ENCODE data around the gene CNOT8.
A peak's percentile ranks its signal among the peaks of the same experiment; 100 is the strongest.
"Not testable (repeated sequence)": the region's sequence is repeated elsewhere in the genome, so short reads cannot be mapped to it uniquely, and the experiment has no call there.

CNOT8 gene

GRCh38 chr5:154819546-154819945, 38.9 kb upstream of the CNOT8 start:
- Histone ChIP-seq H3K4me2 (ENCODE audit: low read length) (no peak overlapping the region), H2AK5ac (ENCODE audit: low read length) (no peak overlapping the region), H4K5ac (ENCODE audit: low read length) (no peak overlapping the region), H3K79me1 (ENCODE audit: low read length) (peaks cover 11% of the 10 kb centered on the region), H3K4me1 (ENCODE audit: control insufficient read depth, low read depth, low read length) (no peaks in the 10 kb centered on the region), H3K4ac (ENCODE audit: low read depth, low read length) (no peak overlapping the region), H3K36me3 (ENCODE audit: control insufficient read depth, insufficient read depth, low read length) (peaks cover 19% of the 10 kb centered on the region), H3K27me3 (ENCODE audit: insufficient read depth, low read length, poor library complexity) (no peaks in the 10 kb centered on the region), H2BK120ac (ENCODE audit: low read depth, low read length) (no peak overlapping the region), H3K23ac (ENCODE audit: low read length) (no peak overlapping the region), H4K8ac (ENCODE audit: low read depth, low read length) (no peak overlapping the region), H3K56ac (ENCODE audit: low read length) (no peak overlapping the region), H3K18ac (ENCODE audit: low read length) (no peak overlapping the region), H3K4me3 (ENCODE audit: low read length) (no peak overlapping the region), H3K9ac (ENCODE audit: low read length) (no peak overlapping the region), H3K79me2 (ENCODE audit: control insufficient read depth, insufficient read depth, low read length) (no peaks in the 10 kb centered on the region), H2BK15ac (replicated peaks; ENCODE audit: low read depth) (no peak overlapping the region), H2BK5ac (ENCODE audit: low read length) (no peak overlapping the region), H3K27ac (ENCODE audit: low read depth, low read length) (no peak overlapping the region)
- no peak for DNase-seq
- WGBS (ENCODE audit: extremely low coverage, insufficient coverage, low lambda C conversion rate) = no CpG with 5 or more reads among the region's 7 CpGs

GRCh38 chr5:154820383-154820782, 38.0 kb upstream of the CNOT8 start:
- Histone ChIP-seq H3K27ac (ENCODE audit: low read depth, low read length) (no peak overlapping the region), H3K4ac (ENCODE audit: low read depth, low read length) (no peak overlapping the region), H3K4me3 (ENCODE audit: low read length) (no peak overlapping the region), H2AK5ac (ENCODE audit: low read length) (no peak overlapping the region), H4K8ac (ENCODE audit: low read depth, low read length) (no peak overlapping the region), H4K5ac (ENCODE audit: low read length) (no peak overlapping the region), H3K79me2 (ENCODE audit: control insufficient read depth, insufficient read depth, low read length) (no peaks in the 10 kb centered on the region), H3K4me2 (ENCODE audit: low read length) (no peak overlapping the region), H3K79me1 (ENCODE audit: low read length) (peaks cover 8% of the 10 kb centered on the region), H3K4me1 (ENCODE audit: control insufficient read depth, low read depth, low read length) (no peaks in the 10 kb centered on the region), H3K9ac (ENCODE audit: low read length) (no peak overlapping the region), H3K27me3 (ENCODE audit: insufficient read depth, low read length, poor library complexity) (no peaks in the 10 kb centered on the region), H3K36me3 (ENCODE audit: control insufficient read depth, insufficient read depth, low read length) (peaks cover 14% of the 10 kb centered on the region), H3K56ac (ENCODE audit: low read length) (no peak overlapping the region), H3K23ac (ENCODE audit: low read length) (no peak overlapping the region), H3K18ac (ENCODE audit: low read length) (no peak overlapping the region), H2BK15ac (replicated peaks; ENCODE audit: low read depth) (no peak overlapping the region), H2BK5ac (ENCODE audit: low read length) (no peak overlapping the region), H2BK120ac (ENCODE audit: low read depth, low read length) (no peak overlapping the region)
- no CpG with 5 or more reads among the region's 5 CpGs for WGBS (ENCODE audit: extremely low coverage, insufficient coverage, low lambda C conversion rate)
- DNase-seq = no peak

GRCh38 chr5:154822896-154823295, 35.5 kb upstream of the CNOT8 start:
- not testable (repeated sequence) for H4K8ac ChIP-seq (ENCODE audit: low read depth, low read length); H3K4me1 ChIP-seq (ENCODE audit: control insufficient read depth, low read depth, low read length); H3K79me1 ChIP-seq (ENCODE audit: low read length); H2BK120ac ChIP-seq (ENCODE audit: low read depth, low read length); H3K36me3 ChIP-seq (ENCODE audit: control insufficient read depth, insufficient read depth, low read length); H3K18ac ChIP-seq (ENCODE audit: low read length); H3K56ac ChIP-seq (ENCODE audit: low read length); H3K27me3 ChIP-seq (ENCODE audit: insufficient read depth, low read length, poor library complexity); DNase-seq; H2BK5ac ChIP-seq (ENCODE audit: low read length); H2BK15ac ChIP-seq (replicated peaks; ENCODE audit: low read depth); H3K4me3 ChIP-seq (ENCODE audit: low read length); H3K27ac ChIP-seq (ENCODE audit: low read depth, low read length); H3K9ac ChIP-seq (ENCODE audit: low read length); H3K4ac ChIP-seq (ENCODE audit: low read depth, low read length); H3K79me2 ChIP-seq (ENCODE audit: control insufficient read depth, insufficient read depth, low read length); H2AK5ac ChIP-seq (ENCODE audit: low read length); H4K5ac ChIP-seq (ENCODE audit: low read length); H3K4me2 ChIP-seq (ENCODE audit: low read length); H3K23ac ChIP-seq (ENCODE audit: low read length)
- no CpG with 5 or more reads among the region's 5 CpGs for WGBS (ENCODE audit: extremely low coverage, insufficient coverage, low lambda C conversion rate)

- peaks cover 3% of the 10 kb centered on the region for H3K79me1 ChIP-seq (ENCODE audit: low read length)
- no peak overlapping the region for H3K56ac ChIP-seq (ENCODE audit: low read length)
- no peak for DNase-seq
- no peak overlapping the region for H2BK15ac ChIP-seq (replicated peaks; ENCODE audit: low read depth)
- H3K4me1 ChIP-seq (ENCODE audit: control insufficient read depth, low read depth, low read length) = no peaks in the 10 kb centered on the region
- H3K23ac ChIP-seq (ENCODE audit: low read length) = no peak overlapping the region
- H2BK5ac ChIP-seq (ENCODE audit: low read length) = no peak overlapping the region
- no peak overlapping the region for H3K4me3 ChIP-seq (ENCODE audit: low read length)
- no peak overlapping the region for H2AK5ac ChIP-seq (ENCODE audit: low read length)
- H3K9ac ChIP-seq (ENCODE audit: low read length) = no peak overlapping the region
- no peaks in the 10 kb centered on the region for H3K79me2 ChIP-seq (ENCODE audit: control insufficient read depth, insufficient read depth, low read length)
- H2BK120ac ChIP-seq (ENCODE audit: low read depth, low read length) = no peak overlapping the region
- no peak overlapping the region for H3K27ac ChIP-seq (ENCODE audit: low read depth, low read length)
- no peak overlapping the region for H3K4ac ChIP-seq (ENCODE audit: low read depth, low read length)
- H4K5ac ChIP-seq (ENCODE audit: low read length) = no peak overlapping the region
- no peaks in the 10 kb centered on the region for H3K27me3 ChIP-seq (ENCODE audit: insufficient read depth, low read length, poor library complexity)
- H4K8ac ChIP-seq (ENCODE audit: low read depth, low read length) = no peak overlapping the region
- H3K18ac ChIP-seq (ENCODE audit: low read length) = no peak overlapping the region
- WGBS (ENCODE audit: extremely low coverage, insufficient coverage, low lambda C conversion rate) = no CpG with 5 or more reads among the region's 4 CpGs
- H3K36me3 ChIP-seq (ENCODE audit: control insufficient read depth, insufficient read depth, low read length) = peaks cover 4% of the 10 kb centered on the region
- no peak overlapping the region for H3K4me2 ChIP-seq (ENCODE audit: low read length)
These were observed 34.8 kb upstream of the CNOT8 start for GRCh38 chr5:154823605-154824004.

DNA sequence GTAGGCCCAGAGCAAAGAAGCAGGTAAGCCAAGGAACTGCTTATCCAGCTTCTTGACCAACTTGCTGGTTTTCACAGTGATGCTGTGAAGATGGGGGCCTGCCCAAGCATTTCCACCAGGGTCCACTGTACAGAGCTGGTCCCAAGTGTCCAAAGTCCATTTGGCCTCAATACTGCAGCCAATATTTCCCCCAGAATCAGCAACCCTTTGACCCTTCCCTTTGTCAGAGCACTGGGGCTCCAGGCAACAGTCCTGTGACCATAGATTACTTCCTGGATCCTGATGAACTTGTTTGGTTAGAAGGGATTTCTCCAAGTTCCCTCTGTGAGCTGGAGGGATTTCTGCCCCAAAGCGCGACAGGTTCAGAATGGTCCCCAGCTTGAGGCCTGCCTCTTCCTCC, 34.4 kb upstream of the CNOT8 start:
- H3K18ac ChIP-seq (ENCODE audit: low read length) = no peak overlapping the region
- no peaks in the 10 kb centered on the region for H3K4me1 ChIP-seq (ENCODE audit: control insufficient read depth, low read depth, low read length)
- H3K79me2 ChIP-seq (ENCODE audit: control insufficient read depth, insufficient read depth, low read length) = no peaks in the 10 kb centered on the region
- H3K27ac ChIP-seq (ENCODE audit: low read depth, low read length) = no peak overlapping the region
- DNase-seq = no peak
- H2BK5ac ChIP-seq (ENCODE audit: low read length) = no peak overlapping the region
- no CpG with 5 or more reads among the region's 2 CpGs for WGBS (ENCODE audit: extremely low coverage, insufficient coverage, low lambda C conversion rate)
- H2BK15ac ChIP-seq (replicated peaks; ENCODE audit: low read depth) = no peak overlapping the region
- no peak overlapping the region for H4K8ac ChIP-seq (ENCODE audit: low read depth, low read length)
- H4K5ac ChIP-seq (ENCODE audit: low read length) = no peak overlapping the region
- no peak overlapping the region for H2BK120ac ChIP-seq (ENCODE audit: low read depth, low read length)
- no peaks in the 10 kb centered on the region for H3K27me3 ChIP-seq (ENCODE audit: insufficient read depth, low read length, poor library complexity)
- no peak overlapping the region for H3K4ac ChIP-seq (ENCODE audit: low read depth, low read length)
- H3K4me3 ChIP-seq (ENCODE audit: low read length) = no peak overlapping the region
- no peak overlapping the region for H2AK5ac ChIP-seq (ENCODE audit: low read length)
- peaks cover 3% of the 10 kb centered on the region for H3K79me1 ChIP-seq (ENCODE audit: low read length)
- H3K36me3 ChIP-seq (ENCODE audit: control insufficient read depth, insufficient read depth, low read length) = peaks cover 4% of the 10 kb centered on the region
- no peak overlapping the region for H3K23ac ChIP-seq (ENCODE audit: low read length)
- no peak overlapping the region for H3K56ac ChIP-seq (ENCODE audit: low read length)
- H3K9ac ChIP-seq (ENCODE audit: low read length) = no peak overlapping the region
- H3K4me2 ChIP-seq (ENCODE audit: low read length) = no peak overlapping the region

GRCh38 chr5:154829181-154829588, 29.2 kb upstream of the CNOT8 start:
- no peak overlapping the region for H4K5ac ChIP-seq (ENCODE audit: low read length)
- H4K8ac ChIP-seq (ENCODE audit: low read depth, low read length) = no peak overlapping the region
- no peak overlapping the region for H2BK5ac ChIP-seq (ENCODE audit: low read length)
- no peak overlapping the region for H3K9ac ChIP-seq (ENCODE audit: low read length)
- no peak overlapping the region for H3K23ac ChIP-seq (ENCODE audit: low read length)
- H3K56ac ChIP-seq (ENCODE audit: low read length) = no peak overlapping the region
- no peak overlapping the region for H2BK120ac ChIP-seq (ENCODE audit: low read depth, low read length)
- H3K27ac ChIP-seq (ENCODE audit: low read depth, low read length) = no peak overlapping the region
- H3K4ac ChIP-seq (ENCODE audit: low read depth, low read length) = no peak overlapping the region
- no peaks in the 10 kb centered on the region for H3K79me2 ChIP-seq (ENCODE audit: control insufficient read depth, insufficient read depth, low read length)
- no peak overlapping the region for H2AK5ac ChIP-seq (ENCODE audit: low read length)
- H3K4me2 ChIP-seq (ENCODE audit: low read length) = no peak overlapping the region
- no peak overlapping the region for H3K4me3 ChIP-seq (ENCODE audit: low read length)
- no peaks in the 10 kb centered on the region for H3K4me1 ChIP-seq (ENCODE audit: control insufficient read depth, low read depth, low read length)
- WGBS (ENCODE audit: extremely low coverage, insufficient coverage, low lambda C conversion rate) = no CpG with 5 or more reads among the region's 2 CpGs
- no peaks in the 10 kb centered on the region for H3K27me3 ChIP-seq (ENCODE audit: insufficient read depth, low read length, poor library complexity)
- H3K18ac ChIP-seq (ENCODE audit: low read length) = no peak overlapping the region
- H3K79me1 ChIP-seq (ENCODE audit: low read length) = no peaks in the 10 kb centered on the region
- H3K36me3 ChIP-seq (ENCODE audit: control insufficient read depth, insufficient read depth, low read length) = peaks cover 4% of the 10 kb centered on the region
- H2BK15ac ChIP-seq (replicated peaks; ENCODE audit: low read depth) = no peak overlapping the region
- DNase-seq = peak; percentile 65
